KMS-11 (cell line): Measurements from ENCODE around the gene TXNRD3.

Experiments used
- H2AFZ ChIP-seq: fragments of 200-600 bp; sonication (generic); 2 replicates; pipeline ENCODE4 v1.6.1; 2016; ENCODE audit warnings: antibody characterized with exemption, mixed run types, low read depth
- H3K27ac ChIP-seq: fragments of 200-600 bp; sonication (generic); 2 replicates; pipeline ENCODE4 v1.6.1; 2016; ENCODE audit warnings: mild to moderate bottlenecking, mixed run types
- H3K27me3 ChIP-seq: fragments of 200-600 bp; sonication (generic); 2 replicates; pipeline ENCODE4 v1.6.1; 2017; ENCODE audit warnings: mild to moderate bottlenecking, low read depth, mixed run types, moderate library complexity; ENCODE audit not compliant: insufficient read depth
- H3K36me3 ChIP-seq: fragments of 200-600 bp; sonication (generic); 2 replicates; pipeline ENCODE4 v1.6.1; 2017; ENCODE audit warnings: mild to moderate bottlenecking, mixed run types; ENCODE audit not compliant: insufficient read depth
- H3K4me1 ChIP-seq: fragments of 200-600 bp; sonication (generic); 2 replicates; pipeline ENCODE4 v1.6.1; 2016; ENCODE audit warnings: mild to moderate bottlenecking, low read depth, mixed run types; ENCODE audit not compliant: poor library complexity, severe bottlenecking
- H3K4me2 ChIP-seq: fragments of 200-600 bp; sonication (generic); 2 replicates; pipeline ENCODE4 v1.7.0; 2016; ENCODE audit warnings: mild to moderate bottlenecking, mixed run types
- H3K4me3 ChIP-seq: fragments of 200-600 bp; sonication (generic); IDR thresholded peaks from 2 replicates; pipeline ENCODE4 v1.6.1; 2017; ENCODE audit warnings: low read depth, low read length, mixed read lengths; ENCODE audit not compliant: insufficient read depth
- H3K79me2 ChIP-seq: fragments of 200-600 bp; sonication (generic); 2 replicates; pipeline ENCODE4 v1.6.1; 2016; ENCODE audit warnings: low read depth, mixed run types; ENCODE audit not compliant: insufficient read depth
- H3K9ac ChIP-seq: fragments of 200-600 bp; sonication (generic); 2 replicates; pipeline ENCODE4 v1.6.1; 2016; ENCODE audit warnings: mild to moderate bottlenecking, mixed run types
- H4K20me1 ChIP-seq: fragments of 200-600 bp; sonication (generic); 2 replicates; pipeline ENCODE4 v1.6.1; 2016; ENCODE audit warnings: mild to moderate bottlenecking, mixed run types; ENCODE audit not compliant: insufficient read depth
- CTCF ChIP-seq: fragments of 200-600 bp; sonication (generic); conservative IDR thresholded peaks from 2 replicates; pipeline ENCODE4 v1.6.1; 2017; ENCODE audit warnings: low read depth, mild to moderate bottlenecking, antibody characterized with exemption, low read length, moderate library complexity, mixed read lengths

TXNRD3 gene

GRCh38 chr3:126581569-126581968 is 73.4 kb downstream of the TXNRD3 start:
- no peak overlapping the region for H2AFZ ChIP-seq

GRCh38 chr3:126580746-126581145 is 74.2 kb downstream of the TXNRD3 start:
- TF ChIP-seq CTCF: no peak
- no peak overlapping the region for H3K4me2 ChIP-seq
- no peak overlapping the region for H3K27ac ChIP-seq
- no peaks in the 10 kb centered on the region for H3K36me3 ChIP-seq
- H2AFZ ChIP-seq: no peak overlapping the region
- H3K27me3 ChIP-seq: no peaks in the 10 kb centered on the region
- H3K4me3 ChIP-seq: no peak overlapping the region
- H4K20me1 ChIP-seq: no peaks in the 10 kb centered on the region
- no peaks in the 10 kb centered on the region for H3K79me2 ChIP-seq
- no peak overlapping the region for H3K9ac ChIP-seq
- no peaks in the 10 kb centered on the region for H3K4me1 ChIP-seq

More at GRCh38 chr3:126581569-126581968, 73.4 kb downstream of the TXNRD3 start:
- no peak overlapping the region for H3K27ac ChIP-seq
- H3K79me2 ChIP-seq: no peaks in the 10 kb centered on the region
- H3K9ac ChIP-seq: no peak overlapping the region
- no peaks in the 10 kb centered on the region for H3K4me1 ChIP-seq
- no peak overlapping the region for H3K4me3 ChIP-seq
- H4K20me1 ChIP-seq: no peaks in the 10 kb centered on the region
- H3K4me2 ChIP-seq: no peak overlapping the region
- TF ChIP-seq CTCF: no peak
- no peaks in the 10 kb centered on the region for H3K27me3 ChIP-seq
- H3K36me3 ChIP-seq: no peaks in the 10 kb centered on the region

GRCh38 chr3:126578702-126579101 is 76.2 kb downstream of the TXNRD3 start:
- H2AFZ ChIP-seq: no peak overlapping the region
- H3K4me2 ChIP-seq: no peak overlapping the region
- TF ChIP-seq CTCF: no peak
- no peak overlapping the region for H3K4me3 ChIP-seq
- no peaks in the 10 kb centered on the region for H3K4me1 ChIP-seq
- H3K27ac ChIP-seq: no peak overlapping the region
- H3K9ac ChIP-seq: no peak overlapping the region
- H3K27me3 ChIP-seq: no peaks in the 10 kb centered on the region
- no peaks in the 10 kb centered on the region for H3K79me2 ChIP-seq
- no peaks in the 10 kb centered on the region for H4K20me1 ChIP-seq
- H3K36me3 ChIP-seq: no peaks in the 10 kb centered on the region

GRCh38 chr3:126577261-126577660 is 77.7 kb downstream of the TXNRD3 start:
- Histone ChIP-seq H3K79me2 (no peaks in the 10 kb centered on the region), H3K27me3 (no peaks in the 10 kb centered on the region), H3K4me2 (no peak overlapping the region), H3K36me3 (no peaks in the 10 kb centered on the region), H2AFZ (no peak overlapping the region), H3K4me3 (no peak overlapping the region), H4K20me1 (no peaks in the 10 kb centered on the region), H3K9ac (no peak overlapping the region), H3K27ac (no peak overlapping the region), H3K4me1 (no peaks in the 10 kb centered on the region)
- TF ChIP-seq CTCF: no peak
